Measurements from ENCODE around the gene AGFG2.

Gene AGFG2

DNA sequence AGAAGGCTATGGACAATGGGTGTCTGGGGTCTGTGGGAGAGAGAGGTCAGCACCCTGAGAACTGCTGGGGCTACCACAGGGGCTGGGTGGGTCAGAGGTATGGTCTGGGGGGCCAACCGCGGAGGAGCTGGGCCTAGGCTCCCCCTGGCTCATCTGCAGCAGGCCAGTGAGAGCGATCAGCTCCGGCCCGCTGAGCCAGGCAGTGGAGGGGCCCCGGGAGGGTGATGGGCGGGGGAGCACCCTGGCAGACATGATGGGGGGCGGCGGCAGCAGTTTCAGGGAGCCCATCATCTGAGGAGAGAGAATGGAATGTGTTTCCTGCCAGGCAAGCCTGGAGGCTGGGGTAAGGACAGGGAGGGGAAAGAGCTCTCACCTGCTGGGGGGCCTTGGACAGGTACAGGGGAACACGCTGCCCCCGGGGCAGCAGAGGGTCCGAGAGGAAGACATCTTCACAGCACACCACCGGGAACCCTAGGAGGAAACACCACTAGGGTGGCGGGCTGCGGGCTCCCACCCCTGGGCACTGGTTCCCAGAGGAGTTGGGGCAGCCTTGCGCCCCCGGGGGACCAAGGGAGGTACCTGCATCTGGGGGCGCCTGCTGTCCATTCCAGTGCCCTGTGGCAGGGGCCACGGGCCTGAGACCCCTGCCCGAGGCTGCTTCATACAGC, 33.4 kb downstream of the AGFG2 start:
- DNase-seq (ENCODE audit: low read depth), result no peak

- DNase-seq (ENCODE audit: low read depth), result no peak
Observed at GRCh38 chr7:100572949-100573675, 34.1 kb downstream of the AGFG2 start.

DNA sequence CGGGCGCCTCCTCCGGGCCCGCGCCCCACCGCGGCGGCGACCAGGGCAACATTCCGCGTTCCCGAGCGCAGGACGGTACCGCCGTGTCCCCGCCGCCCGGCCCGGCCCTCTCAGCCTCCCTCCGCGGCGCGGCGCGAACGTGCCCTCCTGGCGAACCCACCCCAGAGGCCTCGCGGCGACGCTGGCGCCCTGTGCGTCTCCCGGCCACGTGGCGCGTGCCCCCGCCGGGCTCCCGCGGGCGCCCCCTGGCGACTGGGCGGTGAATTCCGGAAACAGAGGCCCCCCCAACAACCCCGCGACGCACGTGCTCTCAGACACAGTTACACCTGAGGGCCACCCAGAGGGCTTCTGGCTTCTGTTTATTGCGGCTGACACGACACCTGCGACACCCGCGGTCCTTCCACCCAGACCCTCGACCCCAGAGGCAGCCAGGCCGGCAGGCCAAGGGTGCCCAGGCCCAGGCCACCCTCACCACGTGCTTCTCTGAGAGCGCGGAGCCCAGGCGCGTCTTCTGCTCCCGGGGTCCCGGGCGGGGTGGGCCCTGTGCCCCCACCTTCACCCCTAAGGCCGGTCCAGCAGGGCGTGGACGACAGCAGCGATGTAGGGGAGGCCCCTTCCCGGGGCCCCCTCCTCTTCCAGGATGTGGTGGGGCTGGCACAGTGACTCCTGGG, 34.8 kb downstream of the AGFG2 start, which contains the start of gene SAP25:
TSS of gene SAP25 (minus strand) at position 210 of the 671 bp plus-strand sequence. CDS start at position 52, 158 bp downstream.
- no peak for DNase-seq (ENCODE audit: low read depth)

DNA sequence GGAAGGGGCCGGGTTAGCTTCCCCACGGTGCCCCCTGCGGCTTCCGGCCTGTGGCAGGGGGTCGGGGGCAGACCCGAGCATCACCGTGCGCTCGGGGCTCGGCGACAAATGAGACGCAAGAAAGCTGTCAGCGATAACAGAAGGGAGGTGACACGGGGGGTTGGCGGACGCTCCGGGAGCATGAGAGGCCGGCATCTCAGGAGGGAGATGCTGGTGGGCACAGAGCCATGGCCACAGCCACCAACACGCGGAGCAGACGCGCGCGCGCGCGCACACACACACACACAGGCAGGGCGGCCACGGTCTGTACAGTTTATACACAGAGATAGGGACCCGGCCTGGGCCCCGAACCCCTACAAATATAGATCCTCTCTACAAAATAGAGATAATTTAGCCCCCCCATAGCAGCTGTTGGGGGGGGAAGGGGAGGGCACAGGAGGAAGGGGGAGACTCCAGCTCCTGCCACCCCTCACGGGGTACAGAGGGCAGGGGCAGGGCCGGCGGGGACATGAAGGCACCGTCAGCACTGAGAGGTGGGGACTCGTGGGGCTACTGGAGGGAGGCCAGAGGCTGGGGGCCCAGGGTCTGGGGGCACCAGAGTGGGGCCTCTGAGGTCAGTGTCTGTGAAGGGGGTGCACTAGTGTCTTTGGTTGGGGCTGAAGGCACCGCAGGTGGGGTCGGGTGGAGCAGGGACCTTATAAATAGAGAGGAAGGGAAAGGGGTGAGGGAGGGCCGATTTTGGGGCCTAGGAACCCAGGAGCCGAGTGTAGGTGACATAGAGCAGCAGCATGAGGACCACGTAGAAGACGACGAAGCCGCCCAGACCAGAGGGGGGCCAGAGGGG, 35.6 kb downstream of the AGFG2 start:
- DNase-seq (ENCODE audit: low read depth), result no peak

DNA sequence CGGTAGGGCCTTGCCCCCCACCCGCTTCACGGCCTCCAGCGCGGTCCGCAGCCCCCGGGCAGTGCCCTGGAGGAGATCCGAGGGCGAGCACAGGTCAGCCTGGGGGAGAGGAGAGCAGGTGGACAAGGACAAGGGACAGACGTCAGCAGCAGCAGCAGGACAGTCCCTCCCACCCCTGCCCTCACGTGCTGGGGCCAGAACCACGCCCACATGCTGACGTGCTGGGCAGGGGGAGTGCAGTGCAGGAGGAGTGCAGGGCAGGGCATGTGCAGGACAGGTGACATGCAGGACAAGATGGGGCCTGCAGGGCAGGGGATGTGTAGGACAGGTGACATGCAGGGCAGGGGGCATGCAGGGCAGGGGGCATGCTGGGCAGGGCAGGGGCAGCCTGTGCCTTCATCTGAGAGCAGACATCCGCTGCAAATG, 36.2 kb downstream of the AGFG2 start:
- no peak for DNase-seq (ENCODE audit: low read depth)

DNA sequence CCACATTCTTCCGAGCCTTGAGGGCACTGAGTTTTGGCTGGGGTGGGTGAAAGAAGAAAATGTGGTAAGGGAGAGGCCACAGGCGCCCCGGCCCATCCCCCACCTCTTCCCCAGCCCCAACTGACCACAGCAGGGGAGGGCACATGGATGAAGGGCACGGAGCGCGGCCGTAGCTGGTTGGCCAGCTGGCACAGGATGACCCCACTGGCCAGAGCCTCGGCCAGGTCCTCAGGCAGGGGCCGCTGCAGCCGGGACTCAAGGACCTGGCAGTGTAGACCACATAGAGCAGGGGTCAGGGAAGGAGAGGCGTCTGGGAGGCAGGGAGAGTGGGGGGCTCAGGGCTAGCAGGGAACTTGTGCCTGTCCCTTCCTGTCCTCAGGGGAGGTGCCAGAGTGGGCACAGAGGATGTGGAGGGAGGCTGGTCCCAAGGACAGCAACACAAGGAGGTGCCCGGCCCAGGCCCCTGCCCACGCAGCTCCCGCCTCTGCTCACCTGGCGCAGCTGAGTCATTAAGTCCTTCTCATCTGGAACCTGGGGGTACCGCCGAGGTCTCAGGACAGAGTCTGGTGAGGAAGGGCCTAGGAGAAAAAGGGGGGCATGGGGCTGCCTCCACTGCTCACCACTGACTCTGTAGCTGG, 36.9 kb downstream of the AGFG2 start:
- DNase-seq (ENCODE audit: low read depth), result no peak

DNA sequence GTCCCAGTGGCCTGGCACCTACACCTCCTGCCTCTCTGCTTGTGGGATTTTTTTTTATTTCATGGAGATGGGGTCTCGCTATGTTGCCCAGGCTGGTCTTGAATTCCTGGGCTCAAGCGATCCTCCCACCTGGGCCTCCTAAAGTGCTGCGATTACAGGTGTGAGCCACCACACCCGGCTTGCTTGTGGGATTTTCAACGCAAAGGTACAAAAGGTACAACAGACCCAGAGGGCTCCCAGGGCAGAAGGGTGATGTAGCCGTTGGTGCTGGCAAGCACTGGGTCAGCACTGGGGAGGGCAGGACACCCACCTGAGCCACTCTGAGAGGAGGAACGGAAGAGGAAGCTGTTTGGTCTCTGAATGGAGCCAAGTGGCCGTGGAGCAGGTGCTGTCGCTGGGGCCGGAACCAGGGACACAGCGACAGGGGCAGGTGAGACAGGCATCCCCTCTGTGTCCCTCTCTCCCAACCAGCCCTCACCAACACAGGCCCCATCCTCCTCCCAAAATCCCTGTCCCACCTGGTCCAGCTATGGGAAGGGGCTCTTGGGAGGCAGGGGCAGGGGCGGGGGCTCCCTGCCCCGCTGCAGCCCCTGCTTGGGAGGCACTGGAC, 37.5 kb downstream of the AGFG2 start:
- no peak for DNase-seq (ENCODE audit: low read depth)

DNA sequence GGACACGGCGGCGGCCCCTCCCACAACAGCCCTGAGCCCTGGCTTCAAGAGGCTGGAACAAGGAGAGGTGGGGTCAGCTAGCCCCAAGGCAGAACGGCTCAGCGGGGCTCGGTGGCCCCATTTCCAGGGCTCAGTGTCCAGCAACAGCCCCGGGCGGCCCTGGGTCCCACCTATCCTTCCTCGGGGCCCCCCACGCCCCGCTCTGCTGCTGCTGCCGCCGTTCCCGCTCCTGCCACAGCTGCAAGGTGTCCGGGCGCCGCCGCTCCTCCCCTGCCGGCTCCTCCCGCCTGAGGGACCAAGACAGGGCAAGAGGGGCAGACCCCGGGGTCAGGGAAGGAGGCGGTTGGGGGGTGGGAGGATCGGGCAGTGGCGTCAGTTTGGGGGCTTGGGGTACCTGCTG, 38.1 kb downstream of the AGFG2 start:
- no peak for DNase-seq (ENCODE audit: low read depth)

GRCh38 chr7:100577507-100577906, 38.5 kb downstream of the AGFG2 start:
- no peak for DNase-seq (ENCODE audit: low read depth)

DNA sequence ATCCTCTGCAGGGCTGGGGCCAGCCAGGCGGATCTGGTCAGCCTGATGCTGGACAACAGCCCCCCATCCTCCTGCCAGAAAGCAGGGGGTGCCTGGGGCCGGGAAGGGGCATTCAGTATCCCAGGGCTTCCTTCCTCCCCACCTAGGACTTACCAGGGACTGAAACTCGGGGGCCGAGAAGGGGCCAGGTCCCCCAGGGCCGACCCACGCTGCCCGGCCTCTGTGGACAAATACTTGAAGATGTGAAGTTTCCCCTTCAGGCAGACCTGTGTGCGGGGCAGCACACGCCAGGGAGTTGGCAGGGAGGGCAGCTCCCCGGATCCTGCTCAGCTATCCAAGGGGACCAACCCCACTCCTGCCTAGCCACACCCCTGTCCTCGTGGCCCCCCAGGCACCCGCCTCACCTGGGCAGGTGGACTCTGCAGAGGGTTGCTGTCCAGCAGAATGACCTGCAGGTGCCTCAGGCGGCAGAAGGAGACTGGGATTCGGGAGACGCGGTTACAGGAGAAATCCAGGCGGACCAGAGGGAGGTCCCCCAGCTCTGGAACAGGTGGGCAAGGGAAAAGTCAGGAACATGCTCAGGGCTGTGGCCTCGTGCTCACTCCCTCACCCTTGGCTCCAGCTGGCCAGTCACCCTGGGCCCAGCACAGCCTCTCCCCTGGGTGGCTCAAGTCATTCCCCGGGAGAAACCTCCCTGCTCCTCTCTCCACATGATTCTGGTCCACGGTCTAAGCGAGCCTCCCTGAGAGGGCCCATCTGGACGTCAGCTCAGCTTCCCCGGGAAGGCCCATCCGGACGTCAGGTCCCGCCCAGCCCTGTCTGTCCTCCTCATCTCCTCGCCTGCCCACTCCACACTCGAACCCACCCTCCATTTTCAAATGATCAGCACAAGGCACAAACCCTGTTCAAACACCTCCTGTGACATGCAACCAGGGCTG, 39.5 kb downstream of the AGFG2 start:
- DNase-seq (ENCODE audit: low read depth), result no peak

- DNase-seq (ENCODE audit: low read depth), result no peak
Observed at GRCh38 chr7:100580466-100581283, 41.7 kb downstream of the AGFG2 start.

- DNase-seq (ENCODE audit: low read depth), result no peak
Observed at GRCh38 chr7:100582041-100582579, 43.1 kb downstream of the AGFG2 start.

- no peak for DNase-seq (ENCODE audit: low read depth)
Observed at GRCh38 chr7:100582650-100583049, 43.6 kb downstream of the AGFG2 start.

- peak; percentile 35 for DNase-seq (ENCODE audit: low read depth)
Observed at GRCh38 chr7:100583132-100584053, 44.4 kb downstream of the AGFG2 start.

DNA sequence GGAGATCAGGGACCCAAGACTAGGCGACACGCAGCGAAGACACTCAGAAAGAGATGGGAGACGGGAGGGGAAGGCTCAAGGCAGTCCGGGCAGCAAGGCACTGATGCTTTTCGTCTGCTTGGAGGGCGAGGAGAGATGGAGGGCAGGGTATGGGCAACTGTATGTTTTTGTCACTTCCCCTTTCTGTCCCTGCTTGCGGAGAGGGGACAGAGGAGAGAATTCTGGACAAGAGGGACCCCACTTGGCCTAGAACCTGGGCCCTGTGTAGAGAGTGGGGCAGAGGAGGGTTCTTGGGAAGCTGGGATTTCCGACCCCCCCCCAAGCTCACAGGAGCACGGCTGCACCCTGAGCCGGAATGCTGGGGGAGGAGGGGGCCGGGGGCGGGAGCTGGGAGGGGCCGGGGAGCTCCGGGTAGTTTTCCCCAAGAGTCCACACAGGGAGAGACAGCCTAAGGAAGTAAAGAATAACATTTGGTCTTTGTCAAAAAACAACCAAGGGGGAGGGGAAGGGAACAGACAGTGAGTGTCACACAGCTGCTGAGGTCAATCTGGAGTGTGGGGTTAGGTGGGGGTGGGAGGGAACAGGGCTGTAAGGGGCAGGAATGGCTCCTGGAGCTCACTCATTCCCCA, 45.2 kb downstream of the AGFG2 start:
- no peak for DNase-seq (ENCODE audit: low read depth)

DNA sequence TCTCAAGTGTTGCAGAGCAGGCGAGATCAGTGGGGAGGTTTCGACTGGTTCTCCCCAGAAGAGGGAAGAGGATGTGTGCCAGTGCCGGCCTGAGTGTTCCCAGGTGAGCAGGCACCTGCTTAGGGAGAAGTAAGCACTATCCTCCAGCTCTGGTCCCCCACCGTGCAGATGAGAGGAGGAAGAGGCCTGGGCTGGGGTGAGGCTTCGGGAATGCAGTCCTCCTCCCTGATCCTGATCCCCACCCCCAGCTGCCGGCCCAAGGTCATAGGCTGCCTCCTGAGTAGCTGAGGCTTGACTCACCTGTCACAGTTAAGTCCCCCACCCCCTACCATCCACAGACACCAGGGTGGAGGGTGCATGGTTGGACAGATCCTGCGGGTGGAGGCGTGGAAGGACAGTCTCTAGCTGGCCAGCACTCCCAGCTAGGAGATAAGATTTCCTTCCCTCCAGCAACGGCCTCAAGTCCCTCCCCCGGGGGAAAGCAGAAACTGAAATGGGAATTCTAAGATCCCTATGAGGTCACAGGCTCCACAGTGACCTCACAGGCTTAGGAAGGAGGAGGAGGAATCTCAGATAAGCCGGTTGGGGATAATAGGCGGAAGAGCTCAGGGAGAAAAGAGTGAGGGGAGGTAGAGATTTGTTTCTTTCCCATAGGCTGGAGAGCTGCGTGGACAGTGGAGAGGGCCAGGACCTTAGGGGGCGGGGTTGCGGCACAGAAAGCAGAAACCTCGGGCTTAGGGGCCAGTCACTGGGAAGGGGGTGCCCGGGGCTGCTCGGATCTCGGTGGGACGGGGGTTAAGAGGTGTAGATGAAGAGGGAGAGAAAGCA, 45.9 kb downstream of the AGFG2 start:
- no peak for DNase-seq (ENCODE audit: low read depth)
